NCI-H2029 (cell line): ENCODE data around the gene AGT.
"Not testable (repeated sequence)": the region's sequence is repeated elsewhere in the genome, so short reads cannot be mapped to it uniquely, and the experiment has no call there.

ENCODE experiments used
- DNase-seq: peaks from one replicate; lab custom pipeline; 2025; lab: John Stamatoyannopoulos, UW

Gene AGT

DNA sequence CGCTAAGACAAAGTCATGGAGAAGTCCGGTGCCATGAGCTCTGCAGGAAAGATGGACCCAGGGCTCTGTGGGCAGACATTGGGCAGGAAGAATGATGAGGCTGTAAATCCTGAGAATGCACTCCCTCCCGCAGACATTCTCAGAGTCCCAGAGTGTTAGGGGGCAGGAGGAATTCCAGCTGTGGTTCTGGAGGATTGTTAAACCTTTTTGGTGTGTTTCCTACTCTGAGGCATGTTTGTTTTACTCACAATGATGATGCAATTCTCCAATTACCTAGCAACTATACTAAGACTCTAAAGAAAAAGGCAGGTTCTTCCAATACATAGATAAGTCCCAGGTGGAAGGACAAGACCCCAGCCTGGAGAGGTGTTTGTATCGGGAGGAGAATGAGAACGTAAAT is 30.5 kb upstream of the AGT start:
- DNase-seq: no peak

- DNase-seq: no peak
These were observed 30.0 kb upstream of the AGT start for GRCh38 chr1:230743899-230744298.

DNA sequence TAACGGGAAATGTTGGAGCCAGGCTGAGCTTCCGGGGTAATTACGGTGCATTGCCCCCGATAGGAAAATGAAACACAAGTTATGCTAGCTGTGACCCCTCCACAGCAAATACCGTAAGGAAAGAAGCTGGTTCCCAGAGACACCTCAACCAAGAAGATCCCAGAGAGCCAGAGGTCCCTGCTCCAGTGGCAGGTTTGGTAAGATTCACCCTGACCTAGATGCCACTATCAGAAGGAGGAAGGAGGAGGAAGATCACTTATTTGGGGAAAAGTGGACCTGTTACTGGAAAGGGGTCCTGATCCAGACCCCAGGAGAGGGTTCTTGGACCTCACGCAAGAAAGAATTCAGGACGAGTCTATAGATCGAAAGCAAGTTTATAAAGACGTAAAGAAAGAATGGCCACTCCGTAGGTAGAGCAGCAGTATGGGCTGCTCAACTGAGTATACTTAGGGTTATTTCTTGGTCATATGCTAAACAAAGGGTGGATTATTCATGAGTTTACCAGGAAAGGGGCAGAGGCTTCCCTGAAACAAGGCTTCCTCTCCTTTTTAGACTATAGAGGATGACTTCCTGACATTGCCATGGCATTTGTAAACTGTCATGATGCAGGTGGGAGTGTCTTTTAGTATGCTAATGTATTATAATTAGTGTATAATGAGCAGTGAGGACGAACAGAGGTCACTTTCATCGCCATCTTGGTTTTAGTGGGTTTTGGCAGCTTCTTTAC is 25.8 kb upstream of the AGT start:
- no peak for DNase-seq

- DNase-seq: no peak
These were observed 23.8 kb upstream of the AGT start for GRCh38 chr1:230737622-230738262.

DNA sequence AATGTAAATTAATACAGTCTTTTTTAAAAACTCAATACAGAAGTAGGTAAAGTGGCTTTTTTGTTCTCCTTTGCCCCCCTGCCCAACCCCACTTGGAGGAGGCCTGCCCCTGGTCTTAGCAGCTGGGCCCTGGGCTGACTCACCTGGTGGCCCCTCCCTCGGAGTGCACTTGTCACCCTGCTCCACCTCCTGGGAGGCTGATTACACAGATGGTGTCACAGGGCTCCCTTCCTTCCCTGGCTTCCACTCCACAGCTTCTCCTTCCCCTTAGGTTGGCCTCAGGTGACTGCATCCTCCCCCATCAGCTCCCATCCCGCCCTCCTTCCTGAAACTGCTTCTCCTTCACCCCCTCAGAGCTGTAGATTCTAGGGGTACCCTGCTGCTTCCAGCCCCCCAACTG is 21.5 kb upstream of the AGT start:
- DNase-seq: peak; percentile 86

- peak; percentile 63 for DNase-seq
These were observed 17.1 kb upstream of the AGT start for GRCh38 chr1:230730977-230731376.

DNA sequence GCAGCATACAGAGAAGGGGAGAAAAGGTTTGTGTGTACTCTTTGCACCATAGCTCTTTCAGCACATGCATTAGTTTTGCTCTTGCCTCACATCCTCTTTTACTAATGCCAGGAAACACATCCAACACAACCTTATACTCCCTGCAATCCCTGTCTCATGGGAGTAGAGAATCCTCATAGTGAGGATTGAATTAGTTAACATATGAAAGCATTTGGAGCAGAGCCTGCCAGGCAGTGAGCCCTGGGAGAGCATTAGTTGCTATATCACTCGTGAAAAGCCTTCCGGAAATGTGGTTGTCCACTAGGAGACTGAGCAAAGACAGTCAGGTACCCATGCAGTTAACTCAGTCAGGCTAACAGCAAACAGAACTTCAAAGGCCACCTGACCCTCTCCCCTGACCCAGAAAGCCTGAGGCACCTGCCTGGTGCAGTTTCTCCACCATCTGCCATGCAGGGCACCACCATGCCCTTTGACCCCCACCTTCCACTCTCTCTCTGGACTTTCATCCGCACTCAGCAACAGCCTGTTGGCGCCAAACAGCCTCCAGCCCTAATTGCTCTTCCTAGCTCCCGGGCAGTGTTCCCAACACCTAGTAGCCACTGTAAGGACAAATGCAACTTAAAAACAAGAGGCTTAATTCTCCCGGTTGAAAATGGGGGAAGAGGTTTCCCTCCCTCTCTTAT is 14.9 kb upstream of the AGT start:
- no peak for DNase-seq

- no peak for DNase-seq
These were observed 11.5 kb upstream of the AGT start for GRCh38 chr1:230725256-230726012.

DNA sequence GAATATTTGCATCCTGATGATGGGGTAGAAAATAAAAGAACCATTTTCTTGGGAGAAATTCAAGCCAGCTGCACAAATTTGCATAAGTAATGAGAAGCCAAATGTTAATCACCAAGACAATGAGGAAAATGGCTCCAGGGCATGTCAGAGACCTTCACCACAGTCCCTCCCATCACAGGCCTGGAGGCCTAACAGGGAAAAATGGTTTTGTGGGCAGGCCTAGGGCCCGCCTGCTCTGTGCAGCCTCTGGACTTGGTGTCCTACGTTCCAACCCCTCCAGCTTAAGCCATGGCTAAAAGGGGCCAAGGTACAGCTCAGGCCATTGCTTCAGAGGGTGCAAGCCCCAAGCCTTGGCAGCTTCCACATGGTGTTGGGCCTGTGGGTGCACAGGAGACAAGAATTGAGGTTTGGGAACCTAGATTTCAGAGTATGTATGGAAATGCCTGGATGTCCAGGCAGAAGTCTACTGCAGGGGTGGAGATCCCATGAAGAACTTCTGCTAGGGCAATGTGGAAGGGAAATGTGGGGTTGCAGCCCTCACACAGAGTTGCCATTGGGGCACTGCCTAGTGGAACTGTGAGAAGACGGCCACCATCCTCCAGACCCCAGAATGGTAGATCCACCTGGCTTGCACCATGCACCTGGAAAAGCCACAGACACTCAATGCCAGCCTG is 8.1 kb upstream of the AGT start:
- not testable (repeated sequence) for DNase-seq

DNA sequence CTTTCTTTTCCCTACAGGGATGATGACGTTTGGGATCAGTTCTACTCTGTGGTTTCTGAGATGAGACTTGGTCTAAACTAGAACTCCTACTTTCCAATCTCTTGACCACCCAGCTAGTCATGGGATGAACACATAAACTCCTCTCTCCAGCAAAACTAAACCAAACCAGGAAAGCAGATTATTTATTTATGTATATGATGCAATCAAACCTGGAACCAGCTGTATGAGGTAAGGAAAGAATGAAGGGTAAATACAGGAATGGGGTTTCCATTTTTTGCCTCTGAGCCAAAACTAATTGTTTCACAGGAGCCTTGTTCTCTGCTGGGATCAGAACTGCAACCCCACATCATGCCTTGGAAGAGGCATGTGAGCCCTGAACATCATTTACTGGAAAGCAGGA is 3.3 kb upstream of the AGT start:
- no peak for DNase-seq

DNA sequence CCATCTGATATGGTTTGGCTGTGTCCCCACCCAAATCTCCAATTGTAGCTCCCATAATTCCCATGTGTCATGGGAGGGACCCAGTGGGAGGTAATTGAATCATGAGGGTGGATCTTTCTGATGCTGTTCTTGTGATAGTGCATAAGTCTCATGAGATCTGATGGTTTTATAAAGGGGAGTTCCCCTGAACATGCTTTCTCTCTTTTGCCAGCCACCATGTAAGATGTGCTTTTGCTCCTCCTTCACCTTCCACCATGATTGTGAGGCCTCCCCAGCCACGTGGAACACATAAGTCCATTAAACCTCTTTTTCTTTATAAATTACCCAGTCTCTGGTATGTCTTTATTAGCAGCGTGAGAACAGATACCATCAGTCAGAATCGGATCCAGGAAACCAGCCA is 2.5 kb upstream of the AGT start:
- DNase-seq: not testable (repeated sequence)

DNA sequence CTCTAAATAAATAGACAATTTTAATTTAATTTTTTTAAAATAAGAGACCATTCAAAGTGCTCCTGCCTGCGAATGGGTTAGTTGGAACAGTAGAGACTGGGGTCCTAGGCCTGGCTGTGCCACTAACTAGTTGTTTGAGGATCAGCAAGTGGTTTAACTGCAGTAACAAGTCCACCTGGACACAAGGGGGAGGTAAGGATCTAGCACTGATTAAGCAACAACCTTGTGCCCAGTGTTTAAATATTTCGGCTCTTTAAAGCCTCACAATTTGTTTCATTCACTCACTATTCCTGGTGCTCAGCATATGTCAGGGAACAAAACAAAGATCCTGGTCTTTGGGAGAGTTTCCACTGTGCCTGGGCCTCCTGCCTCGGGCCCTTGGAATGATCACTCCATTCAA is 1.6 kb upstream of the AGT start:
- DNase-seq: no peak

- no peak for DNase-seq
These were observed 391 bp downstream of the AGT start for GRCh38 chr1:230713547-230713914.

DNA sequence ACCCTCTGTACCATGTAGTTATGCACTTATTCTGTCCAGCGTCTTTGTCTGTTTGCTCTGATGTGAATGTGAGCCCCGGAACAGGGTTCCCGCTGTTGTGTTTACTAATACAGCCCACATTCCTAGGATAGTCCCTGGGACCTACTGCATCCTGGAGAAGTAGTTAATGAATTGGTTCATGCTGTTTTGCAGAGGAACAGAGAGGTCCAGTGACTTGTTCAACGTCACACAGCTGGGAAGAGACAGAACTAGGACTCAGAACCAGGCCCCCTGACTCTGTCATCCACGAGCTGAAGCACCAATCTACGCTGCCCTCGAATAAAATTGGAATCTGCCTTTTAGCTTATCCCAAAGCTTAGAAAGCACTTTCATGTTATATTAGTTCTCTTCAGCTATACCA is 784 bp downstream of the AGT start:
- no peak for DNase-seq

DNA sequence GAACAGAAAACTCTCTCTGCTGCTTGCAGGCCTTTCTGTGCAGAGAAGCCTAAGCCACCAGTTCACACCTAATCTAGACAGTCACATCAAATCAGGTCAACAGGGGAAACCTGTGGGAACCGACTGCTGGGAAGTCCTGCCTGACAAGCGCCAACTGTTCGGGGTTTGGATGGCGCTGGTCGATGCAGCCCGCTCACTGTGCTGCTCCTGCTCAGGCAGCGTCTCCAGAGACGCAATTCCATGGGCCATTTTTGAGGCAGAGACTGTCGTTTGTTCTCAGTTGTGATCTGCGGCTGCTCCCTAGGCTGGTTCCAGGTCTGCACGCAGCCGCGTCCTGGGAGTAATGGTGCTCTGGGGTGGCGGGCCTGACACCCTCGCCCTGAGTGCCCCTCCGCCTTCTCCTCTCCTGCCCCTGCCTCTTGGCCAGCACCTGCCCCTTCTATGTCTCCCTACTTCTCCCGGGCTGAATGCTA is 1.4 kb downstream of the AGT start:
- no peak for DNase-seq

GRCh38 chr1:230711245-230711644 is 2.7 kb downstream of the AGT start:
- no peak for DNase-seq

DNA sequence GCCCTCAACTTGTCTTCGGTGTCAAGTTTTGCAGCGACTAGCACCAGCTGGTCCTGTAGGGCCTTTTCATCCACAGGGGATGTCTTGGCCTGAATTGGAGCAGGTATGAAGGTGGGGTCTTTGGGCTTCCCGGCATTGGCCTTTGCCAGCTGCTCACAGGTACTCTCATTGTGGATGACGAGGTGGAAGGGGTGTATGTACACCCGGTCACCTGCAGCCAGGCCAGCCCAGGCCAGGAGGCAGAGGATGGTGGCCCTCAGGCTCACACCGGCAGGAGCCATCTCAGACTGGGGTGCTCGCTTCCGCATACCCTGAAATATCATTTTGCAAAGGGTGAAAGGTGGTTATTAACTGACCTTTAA is 3.4 kb downstream of the AGT start:
- no peak for DNase-seq

- DNase-seq: no peak
These were observed 4.0 kb downstream of the AGT start for GRCh38 chr1:230709619-230710542.

DNA sequence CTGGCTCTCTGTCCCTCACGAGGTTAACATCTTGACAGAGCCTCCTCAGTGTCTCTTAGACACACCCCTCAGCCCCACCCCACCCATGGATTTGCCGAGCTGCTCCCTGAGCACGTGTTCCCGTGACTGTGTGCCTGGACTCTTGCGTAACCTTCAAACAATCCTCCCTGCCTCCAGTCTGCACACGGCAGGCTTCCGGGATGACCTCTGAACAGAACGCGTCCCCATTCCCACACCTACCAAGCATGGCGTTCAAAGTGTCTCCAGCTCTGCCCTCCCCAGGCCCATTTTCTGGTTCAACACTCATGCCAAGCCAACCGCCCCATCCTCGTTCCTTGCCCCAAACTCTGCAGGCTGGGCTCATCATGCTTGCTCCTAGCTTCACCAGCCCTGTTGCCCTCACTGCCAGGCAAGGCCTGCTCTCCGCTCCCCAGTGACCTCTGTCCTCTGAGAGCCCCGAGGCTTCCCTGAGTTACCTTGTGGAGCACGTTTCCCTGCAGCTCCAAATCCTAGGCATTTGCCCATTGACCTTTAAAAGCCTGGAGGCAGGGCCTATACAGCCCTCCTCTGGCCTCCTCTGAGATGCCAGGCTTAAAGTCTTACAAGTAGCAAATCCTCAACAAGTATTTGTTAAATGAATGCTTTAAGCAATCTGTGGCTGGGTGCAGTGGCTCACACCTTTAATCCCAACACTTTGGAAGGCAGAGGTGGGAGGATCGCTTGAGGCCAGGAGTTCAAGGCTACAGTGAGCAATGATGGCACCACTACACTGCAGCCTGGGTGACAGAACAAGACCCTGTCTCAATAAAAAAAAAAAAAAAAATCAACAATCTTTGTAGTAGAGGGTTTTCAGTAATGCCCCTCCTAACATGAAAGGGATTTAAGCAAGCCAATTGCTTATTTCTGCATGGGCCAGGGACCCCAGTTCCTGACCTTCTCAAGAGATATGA is 5.0 kb downstream of the AGT start:
- DNase-seq: no peak
